Activated CD4-positive, CD25-positive, alpha-beta regulatory T cell treated with anti-CD3 and anti-CD28 coated beads, Interleukin-2, amount 50 U/mL, for 16 hours (primary cell): ENCODE results near the gene WDR89.
"Not testable (repeated sequence)": the region's sequence is repeated elsewhere in the genome, so short reads cannot be mapped to it uniquely, and the experiment has no call there.

Source experiments
- DNase-seq: peaks from one replicate; pipeline ENCODE4 v3.0.0-alpha.2; 2020; ENCODE audit warnings: low read depth, low spot score

Gene WDR89, protein sequence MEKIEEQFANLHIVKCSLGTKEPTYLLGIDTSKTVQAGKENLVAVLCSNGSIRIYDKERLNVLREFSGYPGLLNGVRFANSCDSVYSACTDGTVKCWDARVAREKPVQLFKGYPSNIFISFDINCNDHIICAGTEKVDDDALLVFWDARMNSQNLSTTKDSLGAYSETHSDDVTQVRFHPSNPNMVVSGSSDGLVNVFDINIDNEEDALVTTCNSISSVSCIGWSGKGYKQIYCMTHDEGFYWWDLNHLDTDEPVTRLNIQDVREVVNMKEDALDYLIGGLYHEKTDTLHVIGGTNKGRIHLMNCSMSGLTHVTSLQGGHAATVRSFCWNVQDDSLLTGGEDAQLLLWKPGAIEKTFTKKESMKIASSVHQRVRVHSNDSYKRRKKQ

DNA sequence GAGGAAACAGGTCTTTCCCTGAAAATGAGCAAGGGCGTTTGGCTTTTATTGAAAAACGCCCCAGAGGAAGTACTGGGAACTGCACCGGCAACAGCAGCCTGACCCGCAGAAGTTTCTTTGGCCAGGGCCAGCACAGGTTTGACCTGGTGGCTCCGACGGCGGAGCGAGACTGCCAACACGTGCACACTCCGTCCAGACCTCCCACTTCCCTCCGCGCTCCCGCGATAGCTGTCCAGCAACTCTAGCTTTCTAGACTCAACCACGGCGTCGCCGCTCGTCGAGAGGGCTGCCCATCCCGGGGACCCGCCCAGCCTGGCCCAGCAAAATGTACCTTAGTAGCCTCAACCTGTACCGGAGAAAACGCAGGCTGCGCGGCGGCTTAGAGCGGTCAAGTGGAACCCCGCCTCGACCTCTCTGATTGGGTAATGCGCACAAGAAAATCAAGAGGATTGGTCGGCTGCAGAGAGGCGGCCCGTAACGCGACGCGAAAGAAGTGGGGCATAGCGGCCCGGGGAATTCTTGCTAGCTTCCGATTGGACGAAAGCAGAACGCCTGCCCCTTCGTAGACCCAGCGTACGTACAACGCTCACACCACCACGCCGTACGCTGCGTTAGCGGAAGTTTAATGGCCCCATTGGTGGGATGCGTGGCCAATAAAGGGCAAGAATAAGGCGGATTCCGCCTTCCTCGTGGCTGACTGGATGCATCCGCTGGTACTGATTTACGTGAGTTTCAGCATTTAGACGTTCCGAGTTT lies at the start of gene WDR89:
Gene WDR89, minus strand, starts transcription at position 399 of the 756 bp plus-strand sequence. CDS start 41,929 bp downstream, outside the sequence.
- peak; percentile 95 for DNase-seq

DNA sequence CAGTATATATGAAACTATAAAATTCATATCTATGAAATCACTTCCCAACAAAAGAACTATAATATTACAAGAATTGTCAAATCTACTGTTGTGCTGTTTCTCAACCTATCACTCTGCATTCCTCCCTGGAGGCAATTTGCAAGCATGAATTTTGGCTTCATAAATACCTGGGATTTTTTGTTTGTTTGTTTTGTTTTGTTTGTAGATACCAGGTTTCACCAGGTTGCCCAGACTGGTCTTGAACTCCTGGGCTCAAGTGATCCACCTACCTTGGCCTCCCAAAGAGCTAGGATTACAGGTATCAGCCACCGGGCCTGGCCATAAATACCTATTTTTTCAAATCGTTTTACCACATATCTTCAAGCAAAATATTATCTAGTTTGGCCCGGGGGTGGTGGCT lies 47.5 kb upstream of the WDR89 start:
- DNase-seq: no peak

DNA sequence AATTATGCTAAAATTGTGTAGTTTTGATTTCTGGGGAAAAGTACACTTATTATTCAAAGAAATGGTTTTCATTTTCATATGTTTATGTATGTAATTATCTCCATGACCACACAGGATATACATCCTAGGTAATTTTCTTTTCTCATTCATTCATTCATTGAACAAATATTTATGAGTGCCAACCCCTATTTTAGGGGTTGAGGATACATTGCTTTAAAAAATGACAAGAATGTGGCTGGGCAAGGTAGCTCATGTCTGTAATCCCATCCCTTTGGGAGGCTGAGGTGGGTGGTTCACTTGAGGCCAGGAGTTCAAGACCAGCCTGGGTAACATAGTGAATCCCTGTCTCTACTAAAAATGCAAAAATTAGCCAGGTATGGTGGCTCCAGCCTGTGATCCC lies 45.3 kb upstream of the WDR89 start:
- DNase-seq: no peak

GRCh38 chr14:63685401-63685800 lies 43.7 kb upstream of the WDR89 start:
- no peak for DNase-seq

GRCh38 chr14:63682727-63683593 lies 41.3 kb upstream of the WDR89 start:
- DNase-seq: no peak

DNA sequence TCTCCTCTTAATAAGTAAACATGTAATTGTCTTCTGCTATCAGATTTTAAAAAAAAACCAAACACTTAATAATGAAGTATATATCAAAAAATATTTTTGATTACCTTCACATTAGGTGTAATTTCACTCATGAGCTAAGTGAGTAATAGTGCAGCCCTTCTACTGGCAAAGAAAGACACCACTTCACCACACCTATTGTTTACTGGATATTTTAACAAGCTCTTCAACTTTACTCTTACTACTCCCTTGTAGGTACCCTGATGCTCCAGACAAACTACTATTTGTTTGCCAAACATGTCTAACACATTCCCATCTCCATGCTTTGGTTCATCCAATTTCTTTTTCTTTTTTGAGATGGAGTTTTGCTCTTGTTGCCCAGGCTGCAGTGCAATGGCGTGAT lies 36.9 kb upstream of the WDR89 start:
- DNase-seq: no peak

DNA sequence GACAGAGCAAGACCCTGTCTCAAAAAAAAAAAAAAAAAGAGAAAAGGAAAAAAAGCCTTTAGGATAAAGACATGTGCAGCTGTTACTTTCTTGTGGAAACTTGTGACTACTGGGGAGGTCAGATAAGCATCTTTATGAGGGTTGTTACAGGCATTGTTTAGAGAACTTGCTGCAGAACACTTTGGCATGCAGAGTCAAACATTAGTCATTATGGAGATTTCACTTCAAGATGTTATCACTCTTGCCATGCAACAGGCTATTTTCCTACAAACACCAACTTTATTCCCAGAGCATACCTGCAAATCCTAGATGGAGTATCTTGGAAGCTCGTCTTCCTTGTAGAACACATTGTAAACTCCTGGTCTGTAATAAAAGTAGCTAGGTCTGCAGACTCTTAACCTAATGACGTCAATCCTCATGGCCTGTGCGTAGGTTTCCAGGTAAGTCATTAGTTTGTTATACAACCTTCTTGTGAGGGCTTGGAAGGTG lies 36.3 kb upstream of the WDR89 start:
- DNase-seq: no peak

DNA sequence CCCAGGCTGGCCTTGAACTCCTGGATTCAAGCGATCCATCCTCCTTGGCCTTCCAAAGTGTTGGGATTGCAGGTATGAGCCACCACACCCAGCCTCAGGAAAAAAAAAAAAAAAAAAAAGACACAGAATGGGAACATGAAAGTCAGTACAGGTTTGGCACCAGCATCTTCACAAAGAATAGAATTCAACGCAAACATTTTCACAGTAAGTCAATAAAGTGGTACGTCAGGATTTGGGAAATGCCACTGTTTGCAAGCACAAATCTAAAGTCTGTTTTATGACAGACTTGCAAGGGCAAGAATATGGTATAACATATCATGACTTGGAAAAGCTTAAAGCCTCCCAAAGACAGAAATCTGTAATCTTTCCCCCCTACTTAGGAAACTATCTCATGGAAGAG lies 34.9 kb upstream of the WDR89 start:
- no peak for DNase-seq

GRCh38 chr14:63673886-63674497 lies 32.3 kb upstream of the WDR89 start:
- DNase-seq: no peak

- no peak for DNase-seq
Measured at GRCh38 chr14:63673255-63673654, 31.6 kb upstream of the WDR89 start.

- DNase-seq: no peak
Measured at GRCh38 chr14:63672417-63673180, 30.9 kb upstream of the WDR89 start.

- no peak for DNase-seq
Measured at GRCh38 chr14:63671987-63672386, 30.3 kb upstream of the WDR89 start.

DNA sequence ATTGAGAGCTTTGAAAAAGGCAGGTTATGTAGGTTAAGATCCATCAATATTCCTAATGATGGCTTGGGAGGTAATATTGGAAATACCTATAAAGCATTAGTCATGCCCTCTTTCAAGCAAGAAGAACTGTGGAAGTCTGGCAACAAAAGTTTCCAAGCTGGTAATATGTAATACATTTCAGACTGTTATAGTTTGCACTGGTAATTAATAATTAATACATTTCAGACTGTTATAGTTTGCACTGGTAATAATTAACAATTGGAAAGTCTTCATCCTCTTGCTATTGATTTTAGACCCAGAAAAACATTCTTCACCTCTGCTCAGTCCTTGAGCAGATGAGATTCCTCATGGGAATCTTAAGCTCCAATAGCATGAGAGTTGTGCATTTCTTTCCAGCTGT lies 29.0 kb upstream of the WDR89 start:
- no peak for DNase-seq

GRCh38 chr14:63666335-63666734 lies 24.7 kb upstream of the WDR89 start:
- DNase-seq: no peak

GRCh38 chr14:63663428-63664341 lies 22.0 kb upstream of the WDR89 start:
- no peak for DNase-seq

DNA sequence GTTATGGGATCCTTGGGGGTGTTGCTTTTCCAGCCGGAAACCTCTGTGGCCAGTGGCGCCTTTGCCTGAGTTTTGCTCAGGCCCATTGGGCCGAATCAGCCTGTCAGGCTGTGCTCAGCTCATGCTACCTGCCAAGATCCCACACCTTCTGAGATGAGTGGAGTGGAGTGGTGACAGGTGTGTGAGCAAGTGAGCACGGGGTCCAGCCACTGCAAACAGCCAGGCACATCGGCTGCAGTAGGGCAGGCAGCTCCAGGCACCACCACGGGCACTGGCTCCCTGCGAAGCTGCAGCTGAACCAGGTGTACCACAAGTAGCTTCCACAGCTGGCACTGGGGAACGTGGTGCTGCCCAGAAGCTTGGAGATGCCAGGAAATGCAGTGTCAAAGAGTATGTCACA lies 21.1 kb upstream of the WDR89 start:
- no peak for DNase-seq

GRCh38 chr14:63661881-63662280 lies 20.2 kb upstream of the WDR89 start:
- not testable (repeated sequence) for DNase-seq

DNA sequence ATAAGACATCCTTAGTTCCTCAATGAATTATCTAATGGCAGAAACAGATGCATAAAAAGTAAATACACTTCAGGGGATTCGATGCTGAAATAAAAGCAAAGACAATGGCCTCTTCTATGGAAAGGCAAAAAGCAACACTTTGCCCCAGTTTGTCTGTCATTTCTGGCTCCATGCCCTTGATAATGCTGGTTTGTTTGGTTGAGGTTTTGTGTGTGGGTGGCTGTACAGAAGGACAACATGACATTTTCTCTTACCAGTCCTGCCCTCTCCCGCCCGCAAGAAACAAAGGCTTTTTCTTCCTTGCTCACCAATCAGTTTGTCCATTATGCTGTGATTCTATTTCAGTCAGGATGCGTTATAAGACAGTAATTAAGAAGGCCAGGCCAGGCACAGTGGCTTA lies 18.1 kb upstream of the WDR89 start:
- no peak for DNase-seq

DNA sequence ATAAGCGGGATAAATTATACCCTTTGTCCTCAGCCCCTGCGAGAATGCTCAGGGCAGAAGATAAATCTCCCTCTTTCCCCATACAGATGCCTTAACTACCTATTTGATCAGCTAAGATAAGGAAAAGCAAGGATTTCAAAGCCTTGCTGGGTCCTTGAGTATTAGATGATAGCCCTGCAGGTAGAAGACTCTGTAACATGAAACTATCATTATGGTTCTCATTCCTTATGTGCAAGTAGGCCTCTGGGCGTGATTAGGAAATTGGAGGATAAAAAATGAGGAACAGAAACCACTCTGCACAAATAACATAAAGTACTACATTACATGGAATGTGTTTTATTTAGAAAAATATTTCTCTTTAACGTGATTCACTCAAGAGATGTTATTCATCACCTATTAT lies 14.5 kb upstream of the WDR89 start:
- DNase-seq: no peak

DNA sequence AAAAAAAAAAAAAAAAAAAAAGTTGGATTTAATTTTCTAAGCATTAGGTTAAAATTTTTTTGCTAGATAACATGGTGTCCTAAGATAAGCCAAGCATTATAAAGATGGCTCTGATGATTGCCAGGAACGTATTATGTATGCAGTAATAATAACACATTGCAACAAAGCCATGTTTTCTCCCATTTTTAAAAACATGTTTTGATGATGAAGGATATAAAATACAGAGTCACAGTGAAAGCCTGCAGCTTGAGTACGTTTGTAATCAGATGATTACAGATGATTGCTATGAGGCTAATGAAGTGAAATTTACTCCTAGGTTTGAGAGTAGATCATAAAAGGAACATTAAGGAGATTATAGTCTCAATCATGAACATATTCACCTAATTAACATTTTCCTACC lies 13.3 kb upstream of the WDR89 start:
- DNase-seq: no peak
